GM12874 (cell line): ENCODE results near the gene AUTS2.

Source experiments
- TF ChIP-seq, protein P1 (sequence below): IDR thresholded peaks from 2 replicates; pipeline ENCODE4 v1.5.1; 2011; ENCODE audit warnings: low read depth, mild to moderate bottlenecking, control low read depth, low read length, moderate library complexity; ENCODE audit not compliant: insufficient read depth

The AUTS2 gene

DNA sequence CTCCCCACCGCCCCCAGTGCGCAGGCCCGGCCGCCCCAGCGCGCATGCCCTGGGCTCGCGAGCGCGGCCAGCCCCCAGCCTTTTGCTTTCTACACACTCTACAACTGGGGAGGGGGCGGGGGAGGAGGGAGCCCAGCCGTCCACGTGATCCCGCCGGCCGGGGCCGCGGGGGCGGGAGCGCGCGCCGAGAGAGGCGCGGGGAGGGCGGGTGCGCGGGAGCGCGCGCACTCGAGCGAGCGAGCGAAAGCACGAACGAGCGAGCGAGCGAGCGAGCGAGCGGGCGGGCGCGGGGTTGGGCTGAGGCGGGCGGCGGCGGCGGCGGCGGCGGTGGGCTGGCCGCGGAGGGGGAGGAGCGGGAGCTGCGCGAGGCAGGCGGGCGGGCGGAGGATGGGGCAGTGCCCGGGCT is at the start of gene AUTS2:
Gene AUTS2, plus strand, starts transcription at position 395 of the 406 bp plus-strand sequence. CDS start 1,179 bp downstream, outside the sequence.
- TF ChIP-seq, protein P1, sequence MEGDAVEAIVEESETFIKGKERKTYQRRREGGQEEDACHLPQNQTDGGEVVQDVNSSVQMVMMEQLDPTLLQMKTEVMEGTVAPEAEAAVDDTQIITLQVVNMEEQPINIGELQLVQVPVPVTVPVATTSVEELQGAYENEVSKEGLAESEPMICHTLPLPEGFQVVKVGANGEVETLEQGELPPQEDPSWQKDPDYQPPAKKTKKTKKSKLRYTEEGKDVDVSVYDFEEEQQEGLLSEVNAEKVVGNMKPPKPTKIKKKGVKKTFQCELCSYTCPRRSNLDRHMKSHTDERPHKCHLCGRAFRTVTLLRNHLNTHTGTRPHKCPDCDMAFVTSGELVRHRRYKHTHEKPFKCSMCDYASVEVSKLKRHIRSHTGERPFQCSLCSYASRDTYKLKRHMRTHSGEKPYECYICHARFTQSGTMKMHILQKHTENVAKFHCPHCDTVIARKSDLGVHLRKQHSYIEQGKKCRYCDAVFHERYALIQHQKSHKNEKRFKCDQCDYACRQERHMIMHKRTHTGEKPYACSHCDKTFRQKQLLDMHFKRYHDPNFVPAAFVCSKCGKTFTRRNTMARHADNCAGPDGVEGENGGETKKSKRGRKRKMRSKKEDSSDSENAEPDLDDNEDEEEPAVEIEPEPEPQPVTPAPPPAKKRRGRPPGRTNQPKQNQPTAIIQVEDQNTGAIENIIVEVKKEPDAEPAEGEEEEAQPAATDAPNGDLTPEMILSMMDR, result no peak

DNA sequence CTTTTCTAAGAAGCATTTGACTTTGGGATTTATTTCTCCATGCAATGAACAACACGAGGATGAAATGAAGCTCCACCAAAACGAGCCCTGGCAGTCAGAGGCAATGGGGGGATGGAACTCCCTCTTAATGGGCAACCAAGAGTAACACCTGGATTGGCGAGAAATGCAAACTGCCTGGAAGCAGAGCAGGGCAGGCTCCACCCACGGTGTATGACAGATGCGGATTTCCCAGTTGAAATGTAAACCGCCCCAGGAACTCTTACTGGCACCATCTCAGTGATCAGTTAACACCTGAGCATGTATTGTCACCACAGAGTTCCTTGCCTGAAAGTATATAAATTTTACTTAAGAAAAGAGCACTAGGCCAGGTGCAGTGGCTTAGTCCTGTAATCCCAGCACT is 47.3 kb upstream of the AUTS2 start:
- TF ChIP-seq, protein P1, result no peak

DNA sequence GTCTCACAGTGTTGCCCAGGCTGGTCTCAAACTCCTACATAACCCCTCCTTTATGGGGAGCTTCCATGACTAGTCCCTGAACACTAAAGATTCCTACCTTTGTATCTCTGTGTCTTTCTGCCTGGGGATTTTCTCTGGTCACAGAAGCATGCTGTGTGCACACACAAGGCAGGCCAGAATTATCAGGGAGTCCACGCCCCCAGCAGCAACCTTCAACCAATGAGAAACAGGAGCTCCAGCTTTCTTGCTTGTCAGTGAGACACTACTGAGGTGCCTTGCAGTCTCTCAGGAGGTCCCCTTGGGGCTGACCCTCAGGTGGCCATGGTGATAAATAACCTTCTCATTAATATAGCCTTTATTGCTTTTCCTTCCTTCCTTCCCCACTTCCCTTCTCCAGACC is 45.1 kb upstream of the AUTS2 start:
- TF ChIP-seq, protein P1, result no peak

DNA sequence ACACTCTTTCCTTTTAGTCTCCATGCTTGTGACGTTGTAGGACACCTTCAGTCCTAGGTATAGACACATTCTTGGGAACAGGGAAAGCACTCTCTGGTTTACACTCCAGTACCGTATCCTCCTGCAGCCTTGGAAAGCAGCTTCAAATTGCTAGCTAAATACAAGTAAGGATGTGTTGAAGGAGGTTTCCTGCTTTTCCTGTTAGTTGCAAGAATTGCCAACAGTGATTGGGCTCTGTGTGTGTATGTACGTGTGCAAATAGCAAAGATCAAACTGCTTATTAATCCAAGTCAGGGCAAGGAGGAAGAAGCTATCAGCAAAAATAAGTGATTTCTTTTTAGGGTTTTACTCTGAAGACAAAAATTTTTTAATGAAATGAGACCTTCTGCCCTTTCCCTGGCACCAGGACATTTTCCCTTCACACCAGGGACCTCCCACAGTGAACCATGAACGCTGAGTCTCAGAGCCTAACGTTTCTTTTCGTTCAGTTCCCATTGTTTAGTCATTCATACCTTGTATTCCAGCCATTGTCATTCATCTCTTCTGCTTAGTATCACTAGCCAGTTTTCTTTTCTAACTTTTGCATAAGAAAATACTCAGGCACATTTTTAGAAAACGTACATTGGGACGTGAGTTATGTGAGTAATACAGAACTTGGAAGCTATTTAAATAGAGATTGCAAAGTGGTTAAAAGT is 36.9 kb upstream of the AUTS2 start:
- TF ChIP-seq, protein P1, result no peak

DNA sequence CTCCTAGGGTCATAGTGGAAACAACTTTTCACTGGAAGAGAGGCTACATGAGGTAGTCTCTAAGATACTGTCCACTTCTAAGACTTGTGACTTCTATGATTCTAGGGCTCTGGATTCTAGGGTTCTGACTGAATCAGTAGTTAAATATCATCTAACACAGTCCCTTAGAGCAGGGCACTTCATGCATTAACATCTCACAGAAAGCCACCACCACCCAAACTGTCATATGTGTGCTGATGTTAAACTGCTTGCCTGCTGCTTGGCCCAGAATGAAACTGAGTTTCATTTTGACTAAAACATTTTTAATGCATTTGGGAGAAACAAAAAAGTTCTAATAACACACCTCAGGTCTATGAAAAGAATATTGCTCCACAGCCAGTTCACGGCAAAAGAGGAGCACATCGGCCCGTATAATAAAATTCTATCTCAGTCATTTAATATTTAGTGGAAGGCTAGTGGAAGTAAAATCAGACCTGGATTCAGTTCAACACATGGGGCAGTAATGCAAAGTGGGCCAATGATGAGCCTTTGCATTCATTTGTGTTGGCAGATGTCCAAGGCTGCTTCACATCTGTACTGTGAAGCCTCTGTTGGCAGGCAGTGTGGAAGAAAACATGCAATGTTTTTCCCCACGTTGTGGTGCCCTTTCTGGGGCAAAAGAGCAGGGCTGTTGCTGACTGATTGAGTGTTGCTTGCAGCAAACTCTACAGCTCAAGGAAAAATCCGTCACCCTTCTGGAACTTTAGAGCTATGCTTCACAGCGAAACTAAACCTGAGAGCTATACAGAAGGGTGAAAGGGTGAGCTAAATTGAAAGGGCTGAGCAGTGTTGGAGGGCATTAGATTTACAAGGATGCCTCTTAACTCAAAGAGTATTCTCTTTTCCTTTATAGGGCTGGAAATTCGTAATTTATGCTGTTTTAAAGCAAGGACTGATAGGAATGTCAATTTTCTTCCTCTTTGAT is 33.5 kb upstream of the AUTS2 start:
- TF ChIP-seq, protein P1, result no peak

DNA sequence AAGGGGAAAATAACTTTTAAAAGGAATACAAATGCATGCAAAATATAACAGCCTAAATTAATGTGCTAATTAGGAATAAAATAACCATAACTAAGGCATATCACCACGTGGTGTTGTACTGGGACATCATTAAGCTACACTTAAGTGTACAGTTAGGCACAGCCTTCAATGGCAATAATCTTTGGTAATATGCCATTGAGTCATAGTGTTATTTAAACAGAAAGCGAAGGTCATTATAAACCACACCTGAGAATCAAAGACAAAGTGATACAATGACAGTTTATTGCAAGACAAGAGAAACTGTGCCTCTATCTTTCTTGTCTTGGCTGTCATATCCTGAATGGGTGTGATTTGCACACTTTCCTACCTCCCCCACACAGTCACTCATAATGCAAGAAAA is 30.5 kb upstream of the AUTS2 start:
- TF ChIP-seq, protein P1, result no peak

DNA sequence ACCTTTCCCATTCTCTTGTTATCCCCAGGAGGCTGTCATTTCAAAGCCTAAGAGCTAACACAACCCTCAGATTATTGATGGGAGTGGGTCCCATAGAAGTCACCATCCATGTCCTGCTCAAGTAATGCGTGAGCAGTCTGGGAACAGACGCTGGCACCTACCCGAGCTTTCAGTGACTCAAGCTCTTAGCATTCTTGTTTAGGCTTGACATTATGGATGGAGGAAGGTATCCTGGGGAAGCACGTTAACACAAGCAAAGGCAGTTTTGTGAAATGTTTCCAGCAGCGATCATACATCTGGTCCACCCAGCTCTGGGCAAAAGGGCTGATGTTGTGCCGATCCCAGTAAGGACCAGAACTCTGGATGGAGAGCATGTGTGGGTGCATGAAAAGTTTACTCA is 30.0 kb upstream of the AUTS2 start:
- TF ChIP-seq, protein P1, result no peak
